GM10248 (cell line): ENCODE data around the gene DNAH2.

Source experiments
- CTCF ChIA-PET: fragments of 300-600 bp; sonication (Branson Sonifier 250); formaldehyde crosslinking; extraction: SDS; loops from one replicate; lab custom pipeline; 2021; ENCODE audit warnings: antibody characterized with exemption; lab: Yijun Ruan, JAX
- POLR2A ChIA-PET: fragments of 350-650 bp; sonication (Branson Sonifier 250); formaldehyde crosslinking; extraction: SDS; loops from one replicate; lab custom pipeline; 2020; ENCODE audit warnings: antibody characterized with exemption; lab: Yijun Ruan, JAX
- DNase-seq: peaks from one replicate; pipeline ENCODE4 v3.0.0; 2012; ENCODE audit errors: extremely low spot score
- CTCF ChIP-seq: IDR thresholded peaks from 2 replicates; pipeline ENCODE4 v1.5.1; 2012; ENCODE audit warnings: mild to moderate bottlenecking, low read depth; ENCODE audit errors: extremely low read depth, missing control alignments, control extremely low read depth

The DNAH2 gene

GRCh38 chr17:7790150-7790549 is 72.6 kb downstream of the DNAH2 start:
- ChIA-PET POLR2A (no interaction called here), CTCF (interaction anchor here (1.7 kb wide), 1 partner anchor 19 kb away, joined by 3 read pairs; no protein-coding TSS in a partner anchor)
- no peak for TF ChIP-seq CTCF
- DNase-seq, result no peak

GRCh38 chr17:7792611-7793010 is 75.1 kb downstream of the DNAH2 start:
- ChIA-PET POLR2A (no interaction called here), CTCF (interaction anchor here (1.7 kb wide), 1 partner anchor 49 kb away, joined by 5 read pairs; no protein-coding TSS in a partner anchor)
- DNase-seq, result no peak
- no peak for TF ChIP-seq CTCF

- TF ChIP-seq CTCF, result no peak
- no peak for DNase-seq
- ChIA-PET POLR2A (no interaction called here), CTCF (no interaction called here)
These were observed 76.6 kb downstream of the DNAH2 start for GRCh38 chr17:7794075-7794663.

GRCh38 chr17:7797976-7798375 is 80.4 kb downstream of the DNAH2 start:
- TF ChIP-seq CTCF, result no peak
- ChIA-PET POLR2A (no interaction called here), CTCF (interaction anchor here (1.2 kb wide), 1 partner anchor 18 kb away, joined by 3 read pairs; no protein-coding TSS in a partner anchor)
- DNase-seq, result no peak

- ChIA-PET POLR2A (no interaction called here), CTCF (interaction anchor here (0.7 to 1.2 kb wide), 2 partner anchors 19 to 54 kb away, joined by 3 read pairs; no protein-coding TSS in a partner anchor)
- TF ChIP-seq CTCF, result no peak
- no peak for DNase-seq
These were observed 81.3 kb downstream of the DNAH2 start for GRCh38 chr17:7798839-7799238.

GRCh38 chr17:7803981-7804380 is 86.4 kb downstream of the DNAH2 start:
- TF ChIP-seq CTCF, result no peak
- DNase-seq, result no peak
- ChIA-PET POLR2A (no interaction called here), CTCF (no interaction called here)
